GM08714 (cell line): ENCODE data around the gene TKTL1.
"Not testable (repeated sequence)": the region's sequence is repeated elsewhere in the genome, so short reads cannot be mapped to it uniquely, and the experiment has no call there.

ENCODE experiments used
- H3K4me3 ChIP-seq: fragments of 200-500 bp; sonication (Bioruptor generic); 2 replicates; pipeline ENCODE4 v1.5.1; 2014; ENCODE audit warnings: mild to moderate bottlenecking, low read length, inconsistent platforms
- ZNF274 ChIP-seq: IDR thresholded peaks from 2 replicates; pipeline ENCODE4 v1.6.1; 2012; ENCODE audit warnings: mild to moderate bottlenecking, low read depth, low read length

TKTL1 gene

GRCh38 chrX:154321594-154321993 lies 26.0 kb downstream of the TKTL1 start:
- H3K4me3 ChIP-seq = no peak overlapping the region
- no peak for TF ChIP-seq ZNF274

GRCh38 chrX:154322890-154323289 lies 27.3 kb downstream of the TKTL1 start:
- no peak for TF ChIP-seq ZNF274
- H3K4me3 ChIP-seq = no peak overlapping the region

GRCh38 chrX:154323537-154323936 lies 27.9 kb downstream of the TKTL1 start:
- no peak for TF ChIP-seq ZNF274
- no peak overlapping the region for H3K4me3 ChIP-seq

- no peak overlapping the region for H3K4me3 ChIP-seq
- no peak for TF ChIP-seq ZNF274
Observed at GRCh38 chrX:154325541-154325940, 29.9 kb downstream of the TKTL1 start.

GRCh38 chrX:154327038-154327820 lies 31.6 kb downstream of the TKTL1 start:
- H3K4me3 ChIP-seq = no peak overlapping the region
- TF ChIP-seq ZNF274 = no peak

GRCh38 chrX:154328646-154329045 lies 33.1 kb downstream of the TKTL1 start:
- TF ChIP-seq ZNF274 = no peak
- H3K4me3 ChIP-seq = no peak overlapping the region

- TF ChIP-seq ZNF274 = no peak
- H3K4me3 ChIP-seq = no peak overlapping the region
Observed at GRCh38 chrX:154329294-154329693, 33.7 kb downstream of the TKTL1 start.

- no peak overlapping the region for H3K4me3 ChIP-seq
- no peak for TF ChIP-seq ZNF274
Observed at GRCh38 chrX:154332561-154332960, 37.0 kb downstream of the TKTL1 start.

GRCh38 chrX:154333116-154333515 lies 37.5 kb downstream of the TKTL1 start:
- no peak for TF ChIP-seq ZNF274
- H3K4me3 ChIP-seq = no peak overlapping the region

GRCh38 chrX:154333837-154334271 lies 38.3 kb downstream of the TKTL1 start:
- no peak for TF ChIP-seq ZNF274
- no peak overlapping the region for H3K4me3 ChIP-seq

GRCh38 chrX:154334496-154334895 lies 38.9 kb downstream of the TKTL1 start:
- H3K4me3 ChIP-seq = no peak overlapping the region
- TF ChIP-seq ZNF274 = no peak

- not testable (repeated sequence) for H3K4me3 ChIP-seq
Observed at GRCh38 chrX:154341399-154342298, 46.1 kb downstream of the TKTL1 start.

- not testable (repeated sequence) for H3K4me3 ChIP-seq
Observed at GRCh38 chrX:154343063-154343462, 47.5 kb downstream of the TKTL1 start.

- H3K4me3 ChIP-seq = not testable (repeated sequence)
Observed at GRCh38 chrX:154343620-154344019, 48.0 kb downstream of the TKTL1 start.

GRCh38 chrX:154348114-154348531 lies 52.5 kb downstream of the TKTL1 start:
- TF ChIP-seq ZNF274 = no peak
- H3K4me3 ChIP-seq = no peak overlapping the region
